Measurements from ENCODE around the gene IL18BP. TPM values are rescaled to one million over a fixed set of nuclear protein-coding genes. Genes with fewer than 3 reads are reported as not detected.

IL18BP gene
- total RNA-seq, 1 experiment from 2014 or later, result 34.7 TPM

GRCh38 chr11:72005347-72006260, 6.9 kb downstream of the IL18BP start:
- no peaks in the 10 kb centered on the region for H3K4me1 ChIP-seq
- Mint-ChIP-seq H3K27me3 (ENCODE audit: insufficient read depth, unreplicated experiment) (no peaks in the 10 kb centered on the region), H3K4me3 (ENCODE audit: unreplicated experiment) (no peak overlapping the region), H3K4me1 (ENCODE audit: low read depth, unreplicated experiment) (no peaks in the 10 kb centered on the region), H3K27ac (ENCODE audit: unreplicated experiment) (peak overlapping the region; percentile 34), H3K9me3 (ENCODE audit: unreplicated experiment) (no peaks in the 10 kb centered on the region), H3K36me3 (ENCODE audit: insufficient read depth, unreplicated experiment) (peaks cover 98% of the 10 kb centered on the region)
- no peak for TF ChIP-seq CTCF (IDR thresholded peaks at IDR 0.05; ENCODE audit: insufficient read depth in 1 of 2, low read depth in 1 of 2, low read length in 1 of 2, severe bottlenecking in 1 of 2, unreplicated experiment in 1 of 2)
- ChIA-PET CTCF (interaction anchor here (1.3 kb wide), 2 partner anchors 19 to 86 kb away, joined by 3 to 9 read pairs; no protein-coding TSS in a partner anchor), POLR2A (no interaction called here)
- H3K4me3 ChIP-seq (ENCODE audit: low read depth, low read length), result no peak overlapping the region
- BruUV-seq (replicated peaks), result no TSS peak
- H3K9me3 ChIP-seq, result no peaks in the 10 kb centered on the region
- H3K36me3 ChIP-seq (ENCODE audit: control insufficient read depth, insufficient read depth, low read length), result peaks cover 43% of the 10 kb centered on the region
- no peak for DNase-seq
- H3K27me3 ChIP-seq (replicated peaks; ENCODE audit: control insufficient read depth, insufficient read depth, low read length), result no peaks in the 10 kb centered on the region
- intact Hi-C loops (cut with micrococcal nuclease; ENCODE audit: unreplicated experiment), result no loop called here

- intact Hi-C loops (cut with micrococcal nuclease; ENCODE audit: unreplicated experiment), result no loop called here
- Mint-ChIP-seq H3K27ac (ENCODE audit: unreplicated experiment) (peak overlapping the region; percentile 78), H3K4me3 (ENCODE audit: unreplicated experiment) (no peak overlapping the region), H3K9me3 (ENCODE audit: unreplicated experiment) (no peaks in the 10 kb centered on the region), H3K27me3 (ENCODE audit: insufficient read depth, unreplicated experiment) (no peaks in the 10 kb centered on the region), H3K4me1 (ENCODE audit: low read depth, unreplicated experiment) (no peaks in the 10 kb centered on the region), H3K36me3 (ENCODE audit: insufficient read depth, unreplicated experiment) (peaks cover 98% of the 10 kb centered on the region)
- BruUV-seq (replicated peaks), result no TSS peak
- ChIA-PET CTCF (interaction anchor here (1.1 to 1.3 kb wide), 2 partner anchors 19 to 85 kb away, joined by 3 read pairs; no protein-coding TSS in a partner anchor), POLR2A (no interaction called here)
- Histone ChIP-seq H3K4me3 (ENCODE audit: low read depth, low read length) (no peak overlapping the region), H3K27me3 (replicated peaks; ENCODE audit: control insufficient read depth, insufficient read depth, low read length) (no peaks in the 10 kb centered on the region), H3K9me3 (no peaks in the 10 kb centered on the region), H3K4me1 (no peaks in the 10 kb centered on the region), H3K36me3 (ENCODE audit: control insufficient read depth, insufficient read depth, low read length) (peaks cover 45% of the 10 kb centered on the region)
- no peak for DNase-seq
- no peak for TF ChIP-seq CTCF (IDR thresholded peaks at IDR 0.05; ENCODE audit: insufficient read depth in 1 of 2, low read depth in 1 of 2, low read length in 1 of 2, severe bottlenecking in 1 of 2, unreplicated experiment in 1 of 2)
Measured at GRCh38 chr11:72006309-72007088, 7.8 kb downstream of the IL18BP start.

GRCh38 chr11:72007089-72007476, 8.4 kb downstream of the IL18BP start:
- H3K27me3 ChIP-seq (replicated peaks; ENCODE audit: control insufficient read depth, insufficient read depth, low read length), result no peaks in the 10 kb centered on the region
- Mint-ChIP-seq H3K4me3 (ENCODE audit: unreplicated experiment) (no peak overlapping the region), H3K4me1 (ENCODE audit: low read depth, unreplicated experiment) (no peaks in the 10 kb centered on the region), H3K27ac (ENCODE audit: unreplicated experiment) (peak overlapping the region; percentile 78), H3K36me3 (ENCODE audit: insufficient read depth, unreplicated experiment) (peaks cover 98% of the 10 kb centered on the region), H3K9me3 (ENCODE audit: unreplicated experiment) (no peaks in the 10 kb centered on the region), H3K27me3 (ENCODE audit: insufficient read depth, unreplicated experiment) (no peaks in the 10 kb centered on the region)
- no TSS peak for BruUV-seq (replicated peaks)
- CTCF ChIA-PET, result interaction anchor here (1.1 to 1.3 kb wide), 2 partner anchors 18 to 84 kb away, joined by 3 read pairs; no protein-coding TSS in a partner anchor
- no peaks in the 10 kb centered on the region for H3K9me3 ChIP-seq
- TF ChIP-seq CTCF (IDR thresholded peaks at IDR 0.05; ENCODE audit: insufficient read depth in 1 of 2, low read depth in 1 of 2, low read length in 1 of 2, severe bottlenecking in 1 of 2, unreplicated experiment in 1 of 2), result no peak
- H3K36me3 ChIP-seq (ENCODE audit: control insufficient read depth, insufficient read depth, low read length), result peaks cover 41% of the 10 kb centered on the region
- POLR2A ChIA-PET, result no interaction called here
- no peak for DNase-seq
- intact Hi-C loops (cut with micrococcal nuclease; ENCODE audit: unreplicated experiment), result no loop called here
- H3K4me1 ChIP-seq, result no peaks in the 10 kb centered on the region
- no peak overlapping the region for H3K4me3 ChIP-seq (ENCODE audit: low read depth, low read length)
